ENCODE results near the gene C22orf39. TPM values are rescaled to one million over a fixed set of nuclear protein-coding genes. Genes with fewer than 3 reads are reported as not detected.

Gene C22orf39
- total RNA-seq, 1 donor from 2014 or later, result 48.7 TPM

Other genes starting within 250 kb of the C22orf39 start
- 18.0 TPM for gene CLTCL1, start 156.0 kb downstream of the C22orf39 start, total RNA-seq
- 15.0 TPM for gene HIRA, start 16.0 kb downstream of the C22orf39 start, total RNA-seq
- gene MRPL40, start 15.2 kb downstream of the C22orf39 start, total RNA-seq, result 44.1 TPM
- gene UFD1, start 31.5 kb upstream of the C22orf39 start, total RNA-seq, result 36.2 TPM
- not detected for gene CDC45, start 32.2 kb upstream of the C22orf39 start, total RNA-seq
- gene CLDN5, start 76.7 kb upstream of the C22orf39 start, total RNA-seq, result 9.3 TPM

Data from cardiac septum (tissue), 1 donor.